Endothelial cell (in vitro differentiated cells): ENCODE results near the gene KXD1. TPM values are rescaled to one million over a fixed set of nuclear protein-coding genes. Genes with fewer than 3 reads are reported as not detected.
"Not testable (repeated sequence)": the region's sequence is repeated elsewhere in the genome, so short reads cannot be mapped to it uniquely, and the experiment has no call there.

ENCODE experiments used
- DNase-seq: peaks from one replicate; pipeline ENCODE4 v3.0.0; 2021; ENCODE audit warnings: low spot score
- H3K27ac Mint-ChIP-seq: one replicate; pipeline ENCODE4 v1.8.0; 2021; ENCODE audit warnings: mixed read lengths, inconsistent platforms; ENCODE audit not compliant: unreplicated experiment
- H3K27me3 Mint-ChIP-seq: one replicate; pipeline ENCODE4 v1.8.0; 2021; ENCODE audit warnings: mild to moderate bottlenecking, moderate library complexity, mixed read lengths, inconsistent platforms; ENCODE audit not compliant: unreplicated experiment
- H3K36me3 Mint-ChIP-seq: one replicate; pipeline ENCODE4 v1.8.0; 2021; ENCODE audit warnings: mild to moderate bottlenecking, low read depth, mixed read lengths, inconsistent platforms; ENCODE audit not compliant: unreplicated experiment
- H3K4me1 Mint-ChIP-seq: one replicate; pipeline ENCODE4 v1.8.0; 2021; ENCODE audit warnings: mild to moderate bottlenecking, mixed read lengths, inconsistent platforms; ENCODE audit not compliant: unreplicated experiment
- H3K4me3 Mint-ChIP-seq: one replicate; pipeline ENCODE4 v1.8.0; 2021; ENCODE audit warnings: mild to moderate bottlenecking, mixed read lengths, inconsistent platforms; ENCODE audit not compliant: unreplicated experiment
- H3K9me3 Mint-ChIP-seq: one replicate; pipeline ENCODE4 v1.8.0; 2021; ENCODE audit warnings: mixed read lengths, inconsistent platforms; ENCODE audit not compliant: unreplicated experiment
- total RNA-seq: library from RNA; stranded (reverse); fragmentation: NEBNext Ultra II Directional; extraction: Animal tissue kit (Norgen Biotek cat#: 25700); gene quantifications from one replicate; pipeline ENCODE4 v1.2.1, GENCODE V29; 2021; ENCODE audit not compliant: unreplicated experiment
- TF ChIP-seq, protein P1 (sequence below): fragments of 200-600 bp; sonication (generic); IDR thresholded peaks from one replicate; pipeline ENCODE4 v1.5.0; 2021; ENCODE audit warnings: antibody characterized with exemption; ENCODE audit not compliant: unreplicated experiment

Gene KXD1
- total RNA-seq, 1 donor from 2014 or later = 105 TPM

DNA sequence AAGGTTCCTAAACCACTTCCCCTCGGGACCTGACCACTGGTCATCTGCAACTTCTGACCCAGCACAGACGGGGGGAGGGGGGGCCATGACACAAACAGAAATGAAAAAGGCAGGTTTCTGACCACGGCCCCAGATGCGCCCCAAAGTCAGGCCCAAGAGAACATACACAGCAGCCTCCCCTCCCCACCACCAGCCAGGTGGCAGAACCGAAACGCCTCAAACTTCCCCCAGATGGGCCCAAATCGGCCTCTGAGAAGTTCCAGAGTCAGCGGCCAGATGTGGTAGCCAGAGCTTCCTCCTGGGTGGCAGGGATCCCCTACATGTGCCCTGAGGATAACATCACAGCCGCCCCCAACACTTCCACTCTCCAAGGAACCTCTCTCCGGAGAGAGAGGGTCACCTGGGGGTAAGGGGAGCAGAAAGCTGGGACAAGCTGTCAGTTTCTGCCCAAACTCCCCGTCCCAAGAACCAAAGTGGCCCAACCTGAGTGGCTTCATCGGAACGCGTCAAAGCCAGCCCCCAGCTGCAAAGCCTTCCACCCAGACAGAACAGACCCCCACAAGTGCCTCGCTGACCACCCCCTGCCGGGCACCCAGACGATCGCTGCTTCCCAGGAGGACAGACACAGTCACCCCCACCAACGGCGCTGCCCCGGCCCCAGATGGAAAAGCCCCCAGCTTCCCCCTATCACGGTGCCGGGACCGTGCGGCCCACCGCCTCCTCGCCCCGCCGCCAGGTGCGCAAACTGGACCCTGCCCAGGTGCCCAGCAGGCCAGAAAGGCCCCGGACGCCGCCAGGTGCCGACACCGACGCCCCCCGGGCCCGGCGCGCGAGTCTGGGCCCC lies 36.6 kb upstream of the KXD1 start:
- Mint-ChIP-seq H3K9me3 (no peaks in the 10 kb centered on the region), H3K36me3 (no peaks in the 10 kb centered on the region), H3K27ac (peak overlapping the region; percentile 96), H3K4me3 (peak overlapping the region; percentile 97), H3K27me3 (peaks cover 9% of the 10 kb centered on the region), H3K4me1 (peaks cover 11% of the 10 kb centered on the region)
- peak; percentile 30 for DNase-seq
- TF ChIP-seq, protein P1, sequence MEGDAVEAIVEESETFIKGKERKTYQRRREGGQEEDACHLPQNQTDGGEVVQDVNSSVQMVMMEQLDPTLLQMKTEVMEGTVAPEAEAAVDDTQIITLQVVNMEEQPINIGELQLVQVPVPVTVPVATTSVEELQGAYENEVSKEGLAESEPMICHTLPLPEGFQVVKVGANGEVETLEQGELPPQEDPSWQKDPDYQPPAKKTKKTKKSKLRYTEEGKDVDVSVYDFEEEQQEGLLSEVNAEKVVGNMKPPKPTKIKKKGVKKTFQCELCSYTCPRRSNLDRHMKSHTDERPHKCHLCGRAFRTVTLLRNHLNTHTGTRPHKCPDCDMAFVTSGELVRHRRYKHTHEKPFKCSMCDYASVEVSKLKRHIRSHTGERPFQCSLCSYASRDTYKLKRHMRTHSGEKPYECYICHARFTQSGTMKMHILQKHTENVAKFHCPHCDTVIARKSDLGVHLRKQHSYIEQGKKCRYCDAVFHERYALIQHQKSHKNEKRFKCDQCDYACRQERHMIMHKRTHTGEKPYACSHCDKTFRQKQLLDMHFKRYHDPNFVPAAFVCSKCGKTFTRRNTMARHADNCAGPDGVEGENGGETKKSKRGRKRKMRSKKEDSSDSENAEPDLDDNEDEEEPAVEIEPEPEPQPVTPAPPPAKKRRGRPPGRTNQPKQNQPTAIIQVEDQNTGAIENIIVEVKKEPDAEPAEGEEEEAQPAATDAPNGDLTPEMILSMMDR = no peak

DNA sequence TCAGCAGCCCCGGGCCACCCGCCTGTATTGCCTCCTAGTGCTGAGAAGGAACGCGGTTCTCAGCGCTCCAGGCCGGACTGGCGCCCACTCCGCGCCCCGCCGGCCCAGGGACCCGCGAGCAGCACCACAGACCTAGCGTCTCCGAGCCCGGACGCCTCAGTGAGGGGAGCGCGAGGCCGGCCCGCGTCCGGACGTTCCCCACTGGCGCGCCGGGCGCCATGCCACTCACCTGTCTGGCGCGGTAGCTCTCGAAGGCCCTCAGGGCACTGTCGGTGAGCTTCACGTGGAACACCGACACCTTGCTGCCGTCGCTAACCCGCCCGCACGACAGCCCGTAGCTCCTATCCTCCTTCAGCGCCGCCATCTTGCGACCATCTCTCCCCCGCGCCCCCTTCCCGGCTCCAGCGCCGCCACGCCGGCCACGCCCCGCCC lies 36.0 kb upstream of the KXD1 start, which contains the start of gene ELL:
Gene ELL, minus strand, starts transcription at position 379 of the 432 bp plus-strand sequence. Its CDS starts 15 bp downstream, at position 364.
- H3K36me3 Mint-ChIP-seq = no peaks in the 10 kb centered on the region
- TF ChIP-seq, protein P1 = no peak
- no peak for DNase-seq
- H3K4me3 Mint-ChIP-seq = peak within 1 kb of the TSS; percentile 97
- peaks cover 11% of the 10 kb centered on the region for H3K27me3 Mint-ChIP-seq
- peaks cover 9% of the 10 kb centered on the region for H3K4me1 Mint-ChIP-seq
- H3K27ac Mint-ChIP-seq = peak within 1 kb of the TSS; percentile 96
- no peaks in the 10 kb centered on the region for H3K9me3 Mint-ChIP-seq

DNA sequence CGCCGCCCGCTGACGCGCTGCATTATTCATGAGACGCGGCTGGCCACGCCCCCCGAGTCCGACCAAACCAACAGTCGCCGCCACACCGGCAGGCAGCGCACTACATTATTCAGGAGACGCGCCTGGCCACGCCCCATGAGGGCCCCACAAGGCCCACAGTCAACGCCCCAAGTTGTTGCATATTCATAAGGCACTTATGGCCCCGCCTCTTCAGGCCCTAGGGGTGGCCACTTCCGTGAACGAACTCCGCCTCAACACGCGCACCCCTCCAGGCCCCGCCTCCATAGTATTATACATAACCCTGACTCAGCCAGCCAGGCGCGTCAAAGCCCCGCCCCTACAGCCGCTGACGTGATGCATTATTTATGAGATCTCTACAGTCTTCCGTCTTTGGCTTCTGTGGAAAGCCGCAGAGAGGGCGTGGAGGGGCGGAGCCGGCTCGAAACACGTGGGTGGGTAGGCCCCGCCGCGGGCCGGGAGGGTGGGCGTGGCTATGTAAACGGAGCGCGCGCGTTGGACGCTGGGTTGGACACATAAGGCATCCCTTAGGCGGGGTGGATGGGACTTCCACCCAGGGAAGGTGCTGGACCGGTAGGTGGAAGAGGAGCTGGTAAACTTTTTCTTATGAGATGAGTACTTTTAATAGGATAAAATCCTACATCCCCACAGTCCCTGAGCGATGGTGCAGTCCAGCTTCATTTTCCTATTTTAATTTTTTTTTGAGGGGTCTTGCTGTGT lies 35.4 kb upstream of the KXD1 start:
- peak; percentile 100 for DNase-seq
- no peaks in the 10 kb centered on the region for H3K9me3 Mint-ChIP-seq
- peak overlapping the region; percentile 81 for H3K27ac Mint-ChIP-seq
- H3K36me3 Mint-ChIP-seq = no peaks in the 10 kb centered on the region
- H3K4me1 Mint-ChIP-seq = peaks cover 9% of the 10 kb centered on the region
- peak overlapping the region; percentile 94 for H3K4me3 Mint-ChIP-seq
- peaks cover 12% of the 10 kb centered on the region for H3K27me3 Mint-ChIP-seq
- TF ChIP-seq, protein P1 = no peak

DNA sequence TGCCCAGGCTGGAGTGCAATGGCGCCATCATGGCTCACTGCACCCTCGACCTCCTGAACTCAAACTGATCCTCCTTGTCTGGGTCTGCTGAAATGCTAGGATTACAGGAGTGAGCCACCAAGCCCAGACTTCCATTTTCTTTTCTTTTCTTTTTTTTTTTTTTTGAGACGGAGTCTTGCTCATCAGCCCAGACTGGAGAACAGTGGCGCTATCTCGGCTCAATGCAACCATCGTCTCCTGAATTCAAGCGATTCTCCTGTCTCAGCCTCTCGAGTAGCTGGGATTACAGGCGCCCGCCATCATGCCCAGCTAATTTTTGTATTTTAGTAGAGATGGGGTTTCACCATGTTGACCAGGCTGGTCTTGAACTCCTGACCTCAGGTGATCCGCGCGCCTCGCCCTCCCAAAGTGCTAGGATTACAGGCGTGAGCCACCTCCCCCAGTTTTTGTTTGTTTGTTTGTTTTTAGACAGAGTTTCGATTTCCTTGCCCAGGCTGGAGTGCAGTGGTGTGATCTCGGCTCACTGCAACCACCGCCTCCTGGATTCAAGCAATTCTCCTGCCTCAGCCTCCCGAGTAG lies 34.7 kb upstream of the KXD1 start:
- not testable (repeated sequence) for H3K9me3 Mint-ChIP-seq, H3K36me3 Mint-ChIP-seq, DNase-seq, H3K4me3 Mint-ChIP-seq, H3K4me1 Mint-ChIP-seq, H3K27ac Mint-ChIP-seq
- peaks cover 12% of the 10 kb centered on the region for H3K27me3 Mint-ChIP-seq

DNA sequence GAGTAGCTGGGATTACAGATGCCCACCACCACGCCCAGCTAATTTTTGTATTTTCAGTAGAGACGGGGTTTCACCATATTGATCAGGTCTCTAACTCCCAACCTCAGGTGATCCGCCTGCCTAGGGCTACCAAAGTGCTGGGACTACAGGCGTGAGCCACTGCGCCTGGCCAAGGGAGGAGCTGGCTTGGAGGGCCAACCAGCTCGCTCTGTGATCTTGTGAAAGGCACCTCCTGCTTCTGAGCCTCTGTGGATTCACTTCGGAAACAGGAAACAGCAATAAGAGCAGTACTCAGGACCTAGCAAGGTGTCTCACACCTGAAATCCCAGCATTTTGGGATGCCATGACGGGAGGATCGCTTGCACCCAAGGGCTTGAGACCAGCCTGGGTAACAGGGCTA lies 33.8 kb upstream of the KXD1 start:
- no peak for DNase-seq

More for the DNA sequence above, 33.8 kb upstream of the KXD1 start:
- Mint-ChIP-seq H3K27me3 (peaks cover 12% of the 10 kb centered on the region), H3K9me3 (no peaks in the 10 kb centered on the region), H3K27ac (no peak overlapping the region), H3K36me3 (no peaks in the 10 kb centered on the region), H3K4me1 (peaks cover 9% of the 10 kb centered on the region), H3K4me3 (peak overlapping the region; percentile 11)
- TF ChIP-seq, protein P1 = no peak
